NCI-H748 (cell line): ENCODE data around the gene MYH15.

Experiments used
- DNase-seq: peaks from one replicate; lab custom pipeline; 2025; ENCODE audit not compliant: unreplicated experiment; lab: John Stamatoyannopoulos, UW

Gene MYH15

DNA sequence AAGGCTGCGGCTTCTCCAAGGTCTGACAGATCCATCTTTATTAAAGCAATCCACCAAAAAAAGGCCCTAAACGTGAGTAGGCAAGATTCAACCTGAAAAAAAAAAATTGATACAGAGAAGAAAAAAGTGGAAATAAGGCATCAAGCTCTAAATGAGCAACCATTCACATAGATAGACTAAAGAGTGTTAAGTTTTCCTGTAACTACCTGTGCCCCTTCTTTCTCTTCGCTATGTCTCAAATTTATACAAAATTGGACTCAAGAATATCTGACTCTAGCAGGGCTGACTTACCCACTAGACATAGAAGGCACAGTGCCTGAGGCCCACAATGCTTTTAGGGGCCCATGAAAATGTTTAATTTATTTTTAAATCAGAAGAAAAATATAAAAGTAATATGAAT, at the start of gene MYH15:
TSS of gene MYH15 (minus strand) at position 101 of the 400 bp plus-strand sequence. CDS start at position 35, 66 bp downstream.
- no peak for DNase-seq

DNA sequence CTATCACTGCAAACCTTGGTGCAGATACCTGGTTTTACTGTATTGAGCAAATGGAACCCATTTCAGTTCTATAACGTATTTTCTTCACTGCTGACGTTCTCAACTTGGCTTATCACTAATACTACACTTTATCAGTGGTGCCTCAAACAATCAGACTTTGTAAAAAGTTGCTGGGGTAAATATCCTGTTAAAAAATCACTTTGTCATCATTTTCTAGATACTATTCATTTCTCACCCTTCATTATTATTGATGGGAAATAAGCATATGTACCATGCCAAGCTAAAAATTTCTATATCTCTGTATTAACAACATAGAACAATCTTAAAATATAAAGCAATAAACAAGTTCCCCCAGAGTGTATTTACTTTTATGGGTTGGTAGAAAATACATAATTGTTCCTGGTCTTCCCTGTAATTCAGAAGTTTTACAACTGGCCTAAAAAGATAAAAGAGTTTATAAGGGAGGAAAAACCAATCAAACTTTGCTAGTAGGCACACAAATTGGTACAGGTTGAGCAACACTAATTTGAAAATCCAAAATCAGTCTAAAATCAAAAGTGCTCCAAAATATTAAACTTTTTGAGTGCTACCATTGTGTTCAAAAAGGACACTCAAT, 45.7 kb upstream of the MYH15 start:
- DNase-seq = no peak

DNA sequence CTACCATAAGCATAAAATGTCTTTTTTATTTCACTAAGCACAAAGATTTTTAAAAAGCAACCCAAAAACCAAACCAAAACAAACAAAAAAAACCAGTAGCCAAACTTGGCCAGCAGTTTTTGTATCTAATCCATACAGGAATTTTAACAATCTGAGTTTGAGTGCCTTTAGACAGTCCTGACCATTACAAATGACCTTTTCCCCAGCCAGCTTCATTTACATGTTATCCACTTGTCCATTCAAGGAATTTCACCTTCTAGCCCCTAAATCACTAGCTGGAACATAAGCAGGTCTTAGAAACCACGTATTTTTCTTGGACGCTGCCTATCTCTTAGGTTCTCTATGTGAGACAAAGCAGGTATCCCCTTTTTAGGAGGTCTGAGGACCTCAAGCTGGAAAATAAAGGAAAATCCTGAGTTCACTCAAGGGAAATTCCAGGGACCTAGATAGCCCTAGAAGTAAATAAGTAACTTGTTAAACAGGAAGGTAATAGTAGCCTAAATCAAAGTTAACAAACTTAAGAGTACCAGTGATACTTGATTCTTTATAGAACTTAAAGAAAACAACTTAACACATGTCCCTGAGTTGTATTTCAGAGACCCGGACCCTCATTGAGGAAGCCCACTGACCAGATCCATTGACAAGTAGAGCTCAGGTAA, 44.6 kb upstream of the MYH15 start:
- no peak for DNase-seq

DNA sequence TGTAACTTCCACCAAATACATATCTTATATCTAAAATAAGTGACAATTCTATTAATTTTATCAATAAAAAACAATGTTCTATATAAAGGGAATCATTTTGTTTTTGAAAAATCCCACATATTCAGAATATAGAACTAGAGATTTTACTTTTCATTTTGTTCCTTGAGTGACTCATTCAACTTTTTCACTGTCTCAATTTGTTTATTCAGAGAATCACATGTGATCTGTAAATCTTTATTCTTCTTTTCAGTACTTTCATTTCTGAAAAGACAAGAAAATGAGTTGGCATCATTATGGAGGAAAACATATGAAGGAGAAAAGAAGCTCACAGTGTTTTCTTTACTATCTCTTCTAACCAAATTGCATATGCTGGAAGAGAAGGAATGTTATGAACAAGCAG, 43.8 kb upstream of the MYH15 start:
- no peak for DNase-seq

DNA sequence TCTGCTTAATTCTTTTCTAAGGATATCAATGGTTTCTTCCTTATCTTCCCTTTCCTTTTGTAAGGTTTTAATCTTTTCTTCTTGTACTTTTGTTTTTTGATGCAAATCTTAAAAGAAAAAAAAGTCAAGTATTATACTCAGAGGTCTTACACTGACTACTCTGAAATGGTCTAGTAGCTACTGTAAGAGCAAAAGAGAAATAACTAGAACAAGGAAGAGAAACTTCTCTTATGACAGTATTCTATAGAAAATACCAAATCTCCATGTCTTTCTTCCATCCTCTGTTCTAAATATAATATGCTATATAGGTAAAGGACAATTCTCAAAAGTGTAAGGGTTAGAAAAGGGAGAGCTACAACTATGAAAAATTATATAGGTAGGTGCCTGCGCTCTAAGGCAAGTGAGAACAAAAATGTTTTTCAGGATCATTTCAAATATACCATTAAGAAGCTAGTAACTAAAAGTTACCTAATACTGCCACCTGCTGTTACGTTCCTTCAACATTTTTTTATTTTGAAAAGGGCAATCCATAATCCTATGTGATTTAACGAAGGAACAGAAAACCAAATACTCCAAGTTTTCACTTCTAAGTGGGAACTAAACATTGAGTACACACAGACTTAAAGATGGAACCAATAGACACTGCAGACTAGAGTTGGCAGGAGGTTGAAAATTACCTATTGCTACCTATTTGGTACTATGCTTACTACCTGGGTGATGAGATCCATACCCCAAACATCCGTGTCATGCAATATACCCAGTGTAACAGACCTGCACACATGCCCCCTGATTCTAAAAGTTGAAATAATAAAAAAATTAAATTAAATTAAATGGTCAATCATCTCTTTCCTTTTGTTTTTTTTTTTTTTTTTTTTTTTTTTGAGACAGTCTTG, 42.1 kb upstream of the MYH15 start:
- DNase-seq = peak; percentile 31

DNA sequence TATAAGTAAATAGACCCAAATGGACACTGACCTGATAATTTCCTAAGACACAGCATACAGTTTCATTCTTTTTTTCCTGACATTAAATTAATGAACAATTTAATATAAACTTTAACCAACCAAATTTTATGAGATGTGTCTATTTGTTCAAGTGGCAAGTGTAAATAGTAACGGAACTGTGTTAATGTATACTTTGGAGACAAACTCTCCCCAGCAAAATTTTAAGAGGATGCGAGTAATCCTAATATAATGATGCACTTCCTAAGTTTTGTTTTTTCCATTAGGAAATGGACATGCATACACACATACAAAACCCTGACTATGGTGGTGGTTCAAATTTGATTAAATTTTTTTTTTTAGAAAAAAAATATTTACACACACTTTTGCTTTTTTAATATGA, 38.5 kb upstream of the MYH15 start:
- DNase-seq = no peak

DNA sequence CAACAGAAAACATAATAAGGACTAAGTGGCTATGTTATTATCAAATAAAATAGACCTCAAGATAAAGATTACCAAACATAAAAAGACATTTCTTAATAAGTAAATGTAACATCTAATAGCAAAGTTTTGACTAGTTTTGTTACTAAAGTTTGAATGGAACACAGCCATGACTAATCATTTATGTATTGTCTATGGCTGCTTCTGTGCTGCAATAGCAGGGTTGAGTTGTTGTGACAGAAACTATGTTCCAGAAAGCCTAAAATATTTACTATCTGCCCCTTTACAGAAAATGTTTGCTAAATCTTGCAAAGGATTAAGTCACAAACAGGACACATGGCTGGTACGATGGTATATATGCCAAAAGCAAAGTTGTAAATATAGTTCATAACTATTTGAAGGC, 37.9 kb upstream of the MYH15 start:
- no peak for DNase-seq

DNA sequence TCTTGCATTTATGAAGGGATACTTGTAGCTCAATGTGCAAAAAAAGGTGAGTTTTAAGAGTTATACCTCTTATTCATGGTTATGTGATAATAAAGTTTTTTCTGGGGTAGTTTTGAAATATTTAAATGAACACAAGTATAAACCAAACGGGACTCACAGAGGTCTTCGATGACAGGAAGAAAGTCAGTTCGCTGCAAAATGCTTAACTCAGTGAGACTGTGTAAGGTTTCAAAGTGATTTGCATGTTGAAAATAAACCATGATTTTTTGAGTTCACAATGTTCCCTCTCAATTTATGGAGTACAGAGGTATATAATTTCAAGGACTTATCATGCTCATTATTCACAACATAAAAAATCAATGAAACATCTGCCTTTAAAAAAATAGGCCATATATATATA, 36.3 kb upstream of the MYH15 start:
- DNase-seq = no peak

DNA sequence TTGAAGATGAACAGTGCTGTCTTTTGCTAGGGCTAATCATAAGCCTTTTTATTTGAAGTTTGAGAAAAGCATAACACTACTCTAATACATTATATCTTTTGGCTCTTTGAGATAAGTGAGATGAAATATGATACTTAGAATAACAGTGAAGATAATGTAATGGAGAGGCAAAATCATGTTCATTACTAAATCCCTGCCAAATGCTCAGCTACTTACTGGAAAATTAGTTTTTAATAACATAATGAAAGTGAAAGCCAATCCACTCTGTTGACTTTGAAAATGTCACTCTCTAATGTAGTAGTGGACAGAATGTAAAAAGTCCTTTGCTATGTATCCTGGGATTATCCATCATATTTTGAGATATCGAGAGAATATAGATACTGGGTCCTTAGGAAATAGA, 35.9 kb upstream of the MYH15 start:
- DNase-seq = no peak

DNA sequence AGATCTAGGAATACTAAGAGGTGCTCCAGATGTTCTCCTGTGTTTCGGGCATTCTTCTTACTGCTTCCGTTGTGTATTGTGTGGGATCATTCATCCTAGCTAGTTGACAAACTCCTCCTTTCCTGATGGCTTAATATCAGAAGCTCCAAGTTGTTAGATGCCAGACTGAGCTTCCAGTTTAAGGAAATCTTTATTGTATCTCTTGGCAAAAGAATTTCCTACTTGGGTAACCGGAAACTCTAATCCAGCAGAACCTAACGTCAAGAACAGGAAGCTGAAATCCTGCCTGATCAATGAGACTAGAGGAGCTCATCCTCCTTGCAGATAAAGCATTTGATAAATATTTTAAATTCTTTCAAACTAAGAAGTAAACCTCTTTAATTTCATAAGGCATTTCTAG, 27.7 kb upstream of the MYH15 start:
- no peak for DNase-seq

DNA sequence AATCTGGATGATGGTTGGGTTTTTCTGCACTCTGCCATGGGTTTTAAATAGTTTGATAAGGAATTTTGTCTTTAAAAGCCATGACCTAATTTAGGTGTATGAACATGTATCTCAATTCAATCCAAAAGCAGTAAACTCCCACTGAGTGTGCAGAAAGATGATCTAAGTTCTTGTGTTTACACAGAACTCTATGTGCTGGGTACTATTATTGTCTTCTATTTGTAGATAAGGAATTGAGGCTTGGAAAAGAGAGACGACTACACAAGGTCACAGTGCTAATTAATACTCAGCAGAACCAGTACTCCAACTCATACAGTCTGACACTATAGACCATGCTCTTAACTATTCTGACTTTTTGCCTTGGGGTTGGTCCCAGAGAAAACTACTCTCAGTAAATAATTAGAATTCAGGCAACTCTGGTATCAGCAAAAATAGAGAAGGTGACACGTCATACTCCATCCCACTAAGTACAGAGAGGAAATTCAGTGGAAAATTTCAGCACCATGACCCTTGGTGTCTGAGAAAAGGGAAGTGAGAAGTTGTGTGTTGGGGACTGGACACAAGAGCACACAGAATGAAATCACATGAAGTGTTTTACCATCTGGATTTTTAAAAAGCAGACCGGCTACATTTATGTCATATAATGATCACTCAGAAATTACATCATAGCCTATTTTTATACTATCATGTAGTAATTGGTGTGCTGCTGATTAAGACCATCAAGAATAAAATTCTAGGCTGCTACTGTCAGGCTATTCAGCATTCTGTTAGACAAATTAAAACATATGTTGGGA, 18.3 kb upstream of the MYH15 start:
- DNase-seq = no peak

DNA sequence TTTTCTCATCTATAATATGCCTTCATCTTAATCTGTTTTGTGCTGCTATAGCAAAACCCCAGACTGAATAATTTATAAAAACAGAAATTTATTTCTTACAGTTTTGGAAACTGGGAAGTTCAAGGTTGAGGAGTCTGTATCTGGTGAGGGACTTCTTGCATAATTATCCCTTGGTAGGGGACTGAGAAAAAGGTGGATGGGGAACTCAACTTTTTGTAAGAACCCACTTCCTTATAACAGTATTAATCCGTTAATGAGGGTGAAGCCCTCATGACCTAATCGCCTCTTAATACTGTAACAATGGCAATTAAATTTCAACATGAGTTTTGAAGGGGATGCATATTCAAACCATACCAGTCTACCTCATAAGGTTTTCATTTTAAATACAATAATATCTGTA, 17.4 kb upstream of the MYH15 start:
- no peak for DNase-seq

DNA sequence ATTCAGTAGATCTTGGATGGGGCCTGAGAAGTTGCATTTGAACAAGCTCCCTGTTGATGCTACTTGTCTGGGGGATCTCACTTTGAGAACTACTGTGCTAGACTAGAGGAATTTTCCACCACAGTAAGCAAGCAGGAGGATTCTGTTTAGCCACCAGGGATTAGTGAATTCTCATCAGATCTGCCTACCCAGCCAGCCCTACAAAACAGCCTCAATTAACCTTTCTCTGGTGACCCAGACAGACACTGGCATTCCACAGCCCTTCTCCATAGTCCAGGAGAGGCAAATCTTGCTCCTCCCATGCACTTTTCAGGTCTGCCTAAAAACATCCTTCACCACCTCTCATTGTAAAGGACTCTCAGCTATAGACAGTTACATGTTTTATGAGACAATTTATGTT, 16.7 kb upstream of the MYH15 start:
- no peak for DNase-seq

DNA sequence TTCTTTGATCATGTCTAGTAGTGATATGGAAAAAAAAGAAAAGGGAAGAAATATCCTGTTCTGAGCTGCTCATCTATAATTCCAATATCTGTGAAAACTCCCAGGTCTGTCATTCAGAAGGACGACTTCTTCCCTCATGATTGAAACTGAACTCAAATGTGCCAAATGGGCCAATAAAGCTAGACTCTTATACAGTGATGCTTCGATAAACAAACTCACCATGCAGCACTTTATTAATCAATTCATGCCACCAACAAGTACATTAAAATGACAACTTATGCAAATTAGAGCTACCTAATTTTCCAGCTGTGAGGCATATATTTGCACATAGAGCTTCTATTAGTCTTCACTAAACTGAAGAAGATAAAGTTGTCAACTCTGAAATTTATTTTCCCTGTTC, 15.6 kb upstream of the MYH15 start:
- DNase-seq = no peak

DNA sequence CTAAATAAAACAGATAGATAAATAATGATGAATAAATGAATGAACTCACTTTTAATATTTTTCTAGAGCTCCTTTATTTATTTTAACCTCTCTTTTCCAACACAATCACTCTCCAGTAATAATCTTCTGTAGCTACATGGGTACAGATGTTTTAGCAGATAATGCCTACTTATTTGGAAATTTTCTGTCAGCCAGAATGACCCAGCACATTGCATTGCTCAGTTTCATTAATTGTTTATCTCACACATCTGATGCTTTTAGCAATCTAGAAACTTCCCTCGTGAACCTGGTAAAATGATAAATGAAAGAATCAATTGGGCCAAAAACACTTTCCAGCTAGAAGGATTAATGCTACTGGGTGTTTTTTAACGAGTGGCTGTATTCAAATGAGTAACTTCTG, 14.9 kb upstream of the MYH15 start:
- DNase-seq = no peak

DNA sequence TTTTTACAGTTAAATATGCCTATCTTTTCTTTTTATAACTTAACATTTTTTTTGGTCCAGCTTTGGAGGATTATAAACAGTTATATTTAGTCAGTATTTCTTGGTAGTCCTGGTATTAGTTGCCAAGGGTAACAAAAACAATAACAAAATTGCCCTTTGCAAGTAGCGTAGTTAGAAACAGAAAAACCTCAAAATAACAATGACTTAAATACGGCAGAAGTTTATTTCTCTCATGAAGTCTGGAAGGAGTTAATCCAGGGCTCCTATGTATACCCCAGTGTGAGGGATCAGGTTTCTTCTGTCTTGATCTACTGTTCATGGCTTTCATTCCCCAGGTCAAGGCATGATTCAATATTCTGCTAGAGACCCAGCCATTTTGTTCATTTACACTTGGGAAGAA, 14.1 kb upstream of the MYH15 start:
- DNase-seq = no peak

DNA sequence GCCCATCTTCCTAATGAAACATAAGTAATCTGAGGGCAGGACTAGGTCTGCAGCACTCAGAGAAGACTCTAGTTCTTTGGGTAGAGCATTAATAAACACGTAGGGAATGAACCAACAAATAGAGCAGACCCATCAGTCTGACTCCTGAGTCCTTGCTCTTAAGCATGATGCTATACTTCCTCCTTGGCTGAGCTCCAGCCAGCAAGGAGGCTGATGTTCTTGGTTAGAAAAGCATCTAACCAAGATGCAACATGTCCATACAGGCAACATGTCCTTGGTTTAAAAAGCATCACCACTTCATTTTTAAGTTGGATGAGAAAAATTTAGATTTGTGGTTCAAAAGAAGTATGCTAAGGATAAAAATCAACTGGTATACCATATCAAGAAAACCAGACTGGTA, 8.5 kb upstream of the MYH15 start:
- DNase-seq = no peak

DNA sequence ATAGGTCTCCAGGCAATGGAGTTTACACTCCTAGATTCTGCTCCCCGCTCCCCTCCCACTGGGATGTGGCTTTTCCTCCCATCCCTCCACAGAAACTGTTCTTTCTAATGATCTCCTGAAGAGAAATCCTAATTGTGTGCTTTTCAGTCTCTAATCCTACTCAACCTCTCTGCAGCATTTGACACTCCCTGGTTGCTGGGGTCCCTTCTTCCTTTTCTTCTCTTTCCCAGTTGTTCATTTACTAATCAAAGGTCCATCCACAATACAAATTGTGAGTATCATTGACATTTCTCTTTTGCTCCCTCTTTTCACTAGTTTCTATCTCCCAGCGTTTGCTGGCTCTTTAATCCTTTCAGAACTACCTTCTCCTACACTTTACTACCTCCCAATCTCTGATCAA, 6.5 kb upstream of the MYH15 start:
- no peak for DNase-seq

DNA sequence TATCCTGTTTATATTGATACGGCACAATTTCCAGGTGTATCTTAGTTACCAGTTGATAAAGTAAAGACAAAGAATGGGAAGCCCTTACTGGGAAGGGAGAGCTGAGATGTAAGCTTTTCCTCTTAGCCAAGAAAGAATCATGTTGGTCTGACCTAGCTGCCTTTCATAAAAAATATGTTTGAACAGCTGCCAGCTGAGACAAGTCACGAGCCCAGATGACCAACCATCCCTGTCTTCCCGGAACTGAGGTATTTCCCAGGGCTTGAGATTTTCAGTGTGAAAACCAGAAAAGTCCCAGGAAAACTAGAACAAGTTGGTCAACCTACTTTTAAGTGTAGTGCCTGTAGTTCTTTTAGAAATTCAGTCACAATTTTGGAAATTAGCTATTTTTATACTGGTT, 3.6 kb upstream of the MYH15 start:
- DNase-seq = peak; percentile 34

DNA sequence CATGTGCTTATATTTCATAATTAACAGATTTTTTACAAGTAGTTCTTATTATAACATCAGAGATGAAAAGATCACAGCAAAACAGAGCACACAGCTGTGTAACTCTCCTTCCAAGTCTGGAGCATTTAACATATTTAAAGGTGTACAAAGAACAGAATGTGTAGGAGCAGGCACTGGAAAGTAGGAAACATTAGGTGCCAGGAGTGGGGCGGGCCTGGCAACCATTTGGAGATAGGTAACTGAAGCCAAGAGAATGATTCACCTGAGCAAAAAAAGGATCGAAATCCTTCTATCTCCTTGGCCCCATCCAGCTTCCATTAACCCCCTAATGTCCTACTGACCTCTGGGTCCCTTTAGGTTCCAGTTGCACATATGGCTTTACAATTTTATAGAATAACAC, 2.3 kb upstream of the MYH15 start:
- DNase-seq = no peak

DNA sequence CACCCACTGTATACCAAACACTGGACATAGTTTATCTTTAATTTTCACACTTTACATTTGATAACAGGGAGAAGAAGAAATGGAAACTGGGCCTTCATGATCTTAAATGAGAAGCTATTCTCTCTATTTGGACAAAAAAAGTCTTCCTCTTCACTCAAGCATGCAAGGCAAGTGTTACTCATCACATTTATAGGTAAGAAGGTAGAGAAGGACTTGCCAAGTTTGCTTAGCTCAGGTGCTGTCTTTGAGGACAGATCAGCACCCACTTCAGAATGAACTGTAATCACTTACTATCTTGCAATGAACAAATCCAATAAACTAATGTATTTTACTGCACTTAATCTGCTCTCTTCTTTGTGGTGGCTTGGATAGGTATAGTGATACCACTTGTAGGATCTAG, 1.1 kb upstream of the MYH15 start:
- DNase-seq = no peak
